ENCODE measurements around the gene RPS6KA6.

DNA sequence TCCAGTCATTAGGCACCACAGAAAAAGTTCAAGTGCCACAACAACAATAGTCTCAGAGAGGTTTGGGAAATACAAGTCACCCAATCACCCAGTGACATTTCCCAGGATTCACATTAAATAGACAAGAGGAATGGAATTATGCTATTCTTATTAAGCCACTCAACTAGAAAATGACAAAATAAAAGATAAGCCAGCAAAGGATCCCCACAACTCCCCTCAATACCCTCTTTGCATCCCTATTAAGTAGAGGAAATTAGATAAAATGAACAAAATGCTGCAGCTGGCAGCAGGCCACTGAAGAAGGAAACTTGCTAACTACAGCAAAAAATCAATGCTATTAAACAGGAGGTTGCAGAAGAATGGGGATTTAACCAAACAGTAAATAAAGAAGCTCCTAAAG, 35.3 kb upstream of the RPS6KA6 start:
- TF ChIP-seq EZH2 (IDR thresholded peaks at IDR 0.05; ENCODE audit: borderline replicate concordance, insufficient read depth, low read depth, low read length, poor library complexity, severe bottlenecking), result no peak
- TF ChIP-seq, protein P1, sequence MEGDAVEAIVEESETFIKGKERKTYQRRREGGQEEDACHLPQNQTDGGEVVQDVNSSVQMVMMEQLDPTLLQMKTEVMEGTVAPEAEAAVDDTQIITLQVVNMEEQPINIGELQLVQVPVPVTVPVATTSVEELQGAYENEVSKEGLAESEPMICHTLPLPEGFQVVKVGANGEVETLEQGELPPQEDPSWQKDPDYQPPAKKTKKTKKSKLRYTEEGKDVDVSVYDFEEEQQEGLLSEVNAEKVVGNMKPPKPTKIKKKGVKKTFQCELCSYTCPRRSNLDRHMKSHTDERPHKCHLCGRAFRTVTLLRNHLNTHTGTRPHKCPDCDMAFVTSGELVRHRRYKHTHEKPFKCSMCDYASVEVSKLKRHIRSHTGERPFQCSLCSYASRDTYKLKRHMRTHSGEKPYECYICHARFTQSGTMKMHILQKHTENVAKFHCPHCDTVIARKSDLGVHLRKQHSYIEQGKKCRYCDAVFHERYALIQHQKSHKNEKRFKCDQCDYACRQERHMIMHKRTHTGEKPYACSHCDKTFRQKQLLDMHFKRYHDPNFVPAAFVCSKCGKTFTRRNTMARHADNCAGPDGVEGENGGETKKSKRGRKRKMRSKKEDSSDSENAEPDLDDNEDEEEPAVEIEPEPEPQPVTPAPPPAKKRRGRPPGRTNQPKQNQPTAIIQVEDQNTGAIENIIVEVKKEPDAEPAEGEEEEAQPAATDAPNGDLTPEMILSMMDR (IDR thresholded peaks at IDR 0.05), result no peak

Data from B cell (primary cell).